22Rv1 (cell line): Measurements from ENCODE around the gene DHRS4.

Experiments used
- ZFX ChIP-seq: fragments of 450-650 bp; IDR thresholded peaks from 2 replicates; pipeline ENCODE4 v1.6.1; 2017; ENCODE audit warnings: antibody characterized with exemption, borderline replicate concordance
- TF ChIP-seq, protein P1 (sequence below): fragments of 450-650 bp; IDR thresholded peaks from 2 replicates; pipeline ENCODE4 v1.5.1; 2017; ENCODE audit warnings: mild to moderate bottlenecking

DNA sequence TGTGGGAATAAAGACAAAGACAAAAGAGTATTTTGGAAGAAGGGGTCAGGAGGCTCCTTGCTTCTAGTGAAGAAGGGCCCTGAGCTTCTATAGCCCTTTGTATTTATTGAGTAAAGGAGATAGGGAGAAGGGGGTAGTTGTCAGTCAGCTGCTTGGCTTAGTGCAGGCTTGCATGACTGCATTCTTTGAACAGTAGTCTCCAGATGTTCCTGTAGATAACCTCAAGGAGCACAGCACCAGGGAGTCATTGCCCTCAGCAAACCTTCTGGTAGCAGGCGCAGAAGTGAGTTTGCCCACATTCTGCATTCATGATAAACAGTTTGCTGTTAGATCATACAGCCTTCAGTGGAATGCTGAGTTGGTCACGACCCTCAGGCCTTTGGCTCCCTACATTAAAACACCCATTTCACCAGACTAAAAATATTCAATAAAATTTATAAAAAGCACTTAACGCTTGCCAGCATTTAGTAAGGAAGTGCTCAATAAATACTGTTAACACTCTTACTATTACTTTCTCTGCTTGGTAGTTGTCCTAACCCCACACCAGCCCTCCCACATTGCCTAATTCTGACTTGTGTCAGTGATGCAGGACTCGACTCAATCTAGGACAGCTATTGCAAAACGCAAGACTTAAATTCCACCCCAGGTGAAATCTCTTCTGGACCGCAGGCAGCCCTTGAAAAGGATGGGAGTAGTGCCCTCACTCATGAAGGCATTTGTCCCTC, 3.0 kb upstream of the DHRS4 start:
- TF ChIP-seq, protein P1, sequence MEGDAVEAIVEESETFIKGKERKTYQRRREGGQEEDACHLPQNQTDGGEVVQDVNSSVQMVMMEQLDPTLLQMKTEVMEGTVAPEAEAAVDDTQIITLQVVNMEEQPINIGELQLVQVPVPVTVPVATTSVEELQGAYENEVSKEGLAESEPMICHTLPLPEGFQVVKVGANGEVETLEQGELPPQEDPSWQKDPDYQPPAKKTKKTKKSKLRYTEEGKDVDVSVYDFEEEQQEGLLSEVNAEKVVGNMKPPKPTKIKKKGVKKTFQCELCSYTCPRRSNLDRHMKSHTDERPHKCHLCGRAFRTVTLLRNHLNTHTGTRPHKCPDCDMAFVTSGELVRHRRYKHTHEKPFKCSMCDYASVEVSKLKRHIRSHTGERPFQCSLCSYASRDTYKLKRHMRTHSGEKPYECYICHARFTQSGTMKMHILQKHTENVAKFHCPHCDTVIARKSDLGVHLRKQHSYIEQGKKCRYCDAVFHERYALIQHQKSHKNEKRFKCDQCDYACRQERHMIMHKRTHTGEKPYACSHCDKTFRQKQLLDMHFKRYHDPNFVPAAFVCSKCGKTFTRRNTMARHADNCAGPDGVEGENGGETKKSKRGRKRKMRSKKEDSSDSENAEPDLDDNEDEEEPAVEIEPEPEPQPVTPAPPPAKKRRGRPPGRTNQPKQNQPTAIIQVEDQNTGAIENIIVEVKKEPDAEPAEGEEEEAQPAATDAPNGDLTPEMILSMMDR, result no peak
- no peak for TF ChIP-seq ZFX
